ENCODE results near the gene GALNT15. TPM values are rescaled to one million over a fixed set of nuclear protein-coding genes. Genes with fewer than 3 reads are reported as not detected.
A peak's percentile ranks its signal among the peaks of the same experiment; 100 is the strongest.

GALNT15 gene
- total and polyA plus RNA-seq, 2 experiments from 2014 or later, result 0.18 to 0.97 TPM

DNA sequence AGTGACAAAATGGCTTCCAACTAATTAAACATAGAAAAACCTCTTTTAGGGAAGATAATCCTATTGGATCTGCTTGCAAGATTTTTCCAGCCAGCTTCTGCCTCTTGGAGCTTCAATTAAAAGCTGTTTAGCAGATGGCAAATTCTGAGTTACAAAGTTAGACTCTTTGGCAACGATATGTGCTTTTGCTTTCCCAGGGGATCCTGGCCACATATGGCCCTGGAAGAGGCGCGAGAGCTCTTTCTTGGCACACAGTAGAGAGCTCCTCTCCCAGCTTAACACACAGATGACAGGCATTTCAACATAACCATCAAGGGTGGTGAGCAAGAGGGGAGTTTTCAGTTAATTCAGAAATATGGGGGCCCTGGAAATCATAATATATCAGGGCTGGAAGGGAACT lies 41.6 kb upstream of the GALNT15 start:
- Histone ChIP-seq H3K4me3 (no peak overlapping the region), H3K4me1 (ENCODE audit: low read depth) (no peaks in the 10 kb centered on the region), H3K27me3 (no peaks in the 10 kb centered on the region), H3K9me3 (ENCODE audit: low read depth) (no peaks in the 10 kb centered on the region), H3K27ac (no peak overlapping the region), H3K36me3 (no peaks in the 10 kb centered on the region)
- peak in 1 of 2 donors; percentile 87 for DNase-seq (ENCODE audit: low read depth in 1 of 2, low spot score in 1 of 2)
- TF ChIP-seq, protein P1, sequence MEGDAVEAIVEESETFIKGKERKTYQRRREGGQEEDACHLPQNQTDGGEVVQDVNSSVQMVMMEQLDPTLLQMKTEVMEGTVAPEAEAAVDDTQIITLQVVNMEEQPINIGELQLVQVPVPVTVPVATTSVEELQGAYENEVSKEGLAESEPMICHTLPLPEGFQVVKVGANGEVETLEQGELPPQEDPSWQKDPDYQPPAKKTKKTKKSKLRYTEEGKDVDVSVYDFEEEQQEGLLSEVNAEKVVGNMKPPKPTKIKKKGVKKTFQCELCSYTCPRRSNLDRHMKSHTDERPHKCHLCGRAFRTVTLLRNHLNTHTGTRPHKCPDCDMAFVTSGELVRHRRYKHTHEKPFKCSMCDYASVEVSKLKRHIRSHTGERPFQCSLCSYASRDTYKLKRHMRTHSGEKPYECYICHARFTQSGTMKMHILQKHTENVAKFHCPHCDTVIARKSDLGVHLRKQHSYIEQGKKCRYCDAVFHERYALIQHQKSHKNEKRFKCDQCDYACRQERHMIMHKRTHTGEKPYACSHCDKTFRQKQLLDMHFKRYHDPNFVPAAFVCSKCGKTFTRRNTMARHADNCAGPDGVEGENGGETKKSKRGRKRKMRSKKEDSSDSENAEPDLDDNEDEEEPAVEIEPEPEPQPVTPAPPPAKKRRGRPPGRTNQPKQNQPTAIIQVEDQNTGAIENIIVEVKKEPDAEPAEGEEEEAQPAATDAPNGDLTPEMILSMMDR (IDR thresholded peaks at IDR 0.05; ENCODE audit: low read depth, low read length), result no peak

DNA sequence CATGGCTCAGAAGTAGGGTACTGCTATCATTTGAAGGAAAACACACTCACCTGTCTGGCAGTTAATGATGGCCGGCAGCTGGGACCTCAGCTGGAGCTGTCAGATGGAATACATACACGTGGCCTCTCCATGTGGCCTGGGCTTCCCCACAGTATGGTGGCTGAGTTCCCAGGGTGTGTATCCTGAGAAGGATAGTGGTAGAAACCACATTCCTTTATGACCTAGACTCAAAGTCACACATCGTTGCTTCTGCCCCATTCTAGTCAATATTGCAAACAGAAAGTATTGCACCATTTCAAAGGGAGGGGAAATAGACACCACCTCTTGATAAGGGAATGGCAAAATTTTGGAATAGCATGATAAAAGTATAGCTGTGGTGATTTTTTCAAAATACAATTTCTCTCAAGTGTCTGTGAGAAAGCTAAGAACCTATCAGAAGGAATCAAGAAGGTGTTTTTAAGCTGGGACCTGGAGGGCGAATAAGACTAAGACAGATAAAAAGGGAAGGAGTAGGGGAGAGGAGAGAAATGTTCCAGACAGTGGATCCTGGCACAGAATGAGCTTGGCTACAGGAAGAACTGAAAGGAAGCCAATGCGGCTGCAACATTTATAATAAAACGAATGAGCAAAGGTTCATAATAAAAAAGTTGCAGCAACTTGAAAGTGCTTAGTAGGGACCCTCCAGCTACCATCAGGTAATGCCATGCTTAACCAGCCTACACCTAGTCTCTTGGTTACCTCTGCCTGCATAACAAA lies 40.1 kb upstream of the GALNT15 start:
- Histone ChIP-seq H3K36me3 (no peaks in the 10 kb centered on the region), H3K27ac (no peak overlapping the region), H3K4me1 (ENCODE audit: low read depth) (no peaks in the 10 kb centered on the region), H3K27me3 (no peaks in the 10 kb centered on the region), H3K4me3 (no peak overlapping the region), H3K9me3 (ENCODE audit: low read depth) (no peaks in the 10 kb centered on the region)
- DNase-seq (ENCODE audit: low read depth in 1 of 2, low spot score in 1 of 2), result peak in 1 of 2 donors; percentile 47
- TF ChIP-seq, protein P1 (IDR thresholded peaks at IDR 0.05; ENCODE audit: low read depth, low read length), result no peak

DNA sequence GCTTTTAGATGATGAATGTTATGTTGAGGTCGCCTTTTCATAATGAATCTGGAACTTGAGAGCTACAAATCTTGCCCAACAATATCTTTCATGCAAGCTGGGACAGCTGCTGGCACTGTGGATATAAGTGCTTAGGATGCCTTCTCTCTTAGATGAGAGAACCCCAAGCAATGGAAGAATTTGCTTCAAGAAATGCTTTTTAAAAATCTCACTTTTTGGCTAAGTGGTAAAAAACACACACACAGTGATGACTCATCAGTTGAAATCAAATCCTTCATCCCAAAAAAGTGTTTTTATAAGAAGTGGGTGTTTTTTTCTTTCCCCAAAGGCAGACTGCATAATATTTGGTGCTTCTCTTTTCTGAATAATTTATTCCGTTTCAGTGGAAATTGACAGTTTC lies 38.4 kb upstream of the GALNT15 start:
- TF ChIP-seq, protein P1 (IDR thresholded peaks at IDR 0.05; ENCODE audit: low read depth, low read length), result no peak
- no peak overlapping the region for H3K27ac ChIP-seq
- no peaks in the 10 kb centered on the region for H3K4me1 ChIP-seq (ENCODE audit: low read depth)
- no peaks in the 10 kb centered on the region for H3K9me3 ChIP-seq (ENCODE audit: low read depth)
- H3K36me3 ChIP-seq, result no peaks in the 10 kb centered on the region
- no peaks in the 10 kb centered on the region for H3K27me3 ChIP-seq
- no peak overlapping the region for H3K4me3 ChIP-seq
- peak in 1 of 2 donors; percentile 71 for DNase-seq (ENCODE audit: low read depth in 1 of 2, low spot score in 1 of 2)

DNA sequence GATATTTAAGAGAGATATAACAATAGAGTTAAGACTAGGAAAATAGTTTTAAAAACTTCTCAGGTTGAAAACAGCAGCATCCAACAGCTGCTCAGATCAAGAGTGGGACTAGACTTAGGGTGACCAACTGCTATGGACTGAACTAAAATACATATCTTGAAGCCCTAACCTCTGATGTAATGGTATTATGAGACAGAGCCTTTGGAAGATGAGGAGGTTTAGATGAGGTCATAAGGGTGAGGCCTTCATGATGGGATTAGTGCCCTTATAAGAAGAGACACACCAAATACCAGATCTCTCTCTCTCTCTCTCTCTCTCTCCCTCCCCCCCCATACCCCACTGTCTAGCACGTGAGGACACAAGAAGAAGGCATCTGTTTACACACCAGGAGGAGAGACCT lies 37.4 kb upstream of the GALNT15 start:
- no peak for DNase-seq (ENCODE audit: low read depth in 1 of 2, low spot score in 1 of 2)
- H3K36me3 ChIP-seq, result no peaks in the 10 kb centered on the region
- H3K27ac ChIP-seq, result no peak overlapping the region
- H3K27me3 ChIP-seq, result no peaks in the 10 kb centered on the region
- TF ChIP-seq, protein P1 (IDR thresholded peaks at IDR 0.05; ENCODE audit: low read depth, low read length), result no peak
- no peaks in the 10 kb centered on the region for H3K9me3 ChIP-seq (ENCODE audit: low read depth)
- H3K4me1 ChIP-seq (ENCODE audit: low read depth), result no peaks in the 10 kb centered on the region
- H3K4me3 ChIP-seq, result no peak overlapping the region

DNA sequence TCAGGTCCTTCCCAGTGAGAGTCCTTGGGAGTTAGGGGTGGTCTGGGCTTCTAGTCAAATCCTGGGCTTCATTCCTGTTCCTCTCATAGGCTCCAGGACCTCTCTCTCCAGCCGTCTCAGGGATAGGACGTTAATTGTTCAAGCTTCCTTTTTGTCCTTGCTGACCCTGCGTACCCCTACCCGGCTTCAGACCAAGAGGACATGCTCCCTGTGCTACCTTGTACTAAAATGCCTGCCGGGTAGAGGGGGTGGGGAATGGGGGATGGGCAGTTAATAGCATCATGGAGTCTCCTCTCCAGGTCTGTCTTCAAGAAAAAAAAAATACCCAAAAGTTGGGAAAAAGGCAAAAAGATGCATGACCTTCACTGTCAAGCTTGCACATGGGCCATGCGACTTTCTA lies 36.5 kb upstream of the GALNT15 start:
- Histone ChIP-seq H3K4me3 (no peak overlapping the region), H3K36me3 (no peaks in the 10 kb centered on the region), H3K27me3 (no peaks in the 10 kb centered on the region), H3K9me3 (ENCODE audit: low read depth) (no peaks in the 10 kb centered on the region), H3K27ac (no peak overlapping the region), H3K4me1 (ENCODE audit: low read depth) (no peaks in the 10 kb centered on the region)
- TF ChIP-seq, protein P1 (IDR thresholded peaks at IDR 0.05; ENCODE audit: low read depth, low read length), result no peak
- DNase-seq (ENCODE audit: low read depth in 1 of 2, low spot score in 1 of 2), result no peak

Data from cardiac muscle cell (in vitro differentiated cells and primary cell).